Activated naive CD4-positive, alpha-beta T cell (primary cell): ENCODE results near the gene MASP2.

ENCODE experiments used
- DNase-seq, 4 experiments: peaks; one replicate each; lab custom pipeline; 2025; lab: John Stamatoyannopoulos, UW

Gene MASP2

DNA sequence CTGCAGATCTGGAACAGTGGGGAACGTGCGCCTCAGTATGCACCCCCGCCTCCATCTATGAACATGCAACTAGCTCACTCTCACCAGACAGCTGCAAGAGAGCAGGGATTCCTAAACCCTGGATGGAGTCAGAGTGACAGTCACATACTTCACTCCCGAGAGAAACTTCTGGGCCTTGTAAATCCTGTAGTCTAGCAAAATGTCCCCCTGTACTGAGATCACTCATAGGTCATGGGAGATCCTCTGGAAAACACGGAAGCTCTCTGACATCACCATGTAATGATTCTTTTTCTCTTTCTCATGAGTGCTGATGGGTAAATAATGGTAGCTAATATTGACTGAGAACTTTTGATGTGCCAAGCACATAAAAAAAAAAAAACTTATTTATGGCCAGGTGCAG, 57.9 kb downstream of the MASP2 start:
- DNase-seq: no peak

DNA sequence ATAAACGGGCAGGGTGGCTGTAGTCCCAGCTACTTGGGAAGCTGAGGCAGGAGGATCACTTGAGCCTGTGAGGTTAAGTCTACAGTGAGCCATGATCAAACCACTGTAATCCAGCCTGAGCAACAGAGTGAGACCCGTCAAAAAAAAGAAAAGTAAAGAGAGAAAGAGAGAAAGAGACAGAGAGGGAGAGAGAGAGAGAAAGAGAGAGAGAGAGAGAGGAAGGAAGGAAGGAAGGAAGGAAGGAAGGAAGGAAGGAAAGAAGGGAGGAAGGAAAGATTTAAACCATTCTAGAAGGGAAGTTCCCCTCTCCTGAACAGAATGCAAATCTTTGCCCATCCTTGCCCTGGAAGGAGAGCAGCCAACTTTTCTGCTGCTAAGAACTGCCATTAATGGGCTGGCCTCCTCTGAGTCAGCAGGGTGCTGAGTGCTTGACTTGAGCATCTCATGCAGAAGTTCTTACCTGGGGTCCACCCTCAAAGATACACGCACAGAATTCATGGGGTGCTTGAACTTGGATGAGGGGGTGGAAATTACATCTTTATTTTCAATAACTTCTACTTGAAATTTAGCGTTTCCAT, 59.1 kb downstream of the MASP2 start:
- no peak for DNase-seq

DNA sequence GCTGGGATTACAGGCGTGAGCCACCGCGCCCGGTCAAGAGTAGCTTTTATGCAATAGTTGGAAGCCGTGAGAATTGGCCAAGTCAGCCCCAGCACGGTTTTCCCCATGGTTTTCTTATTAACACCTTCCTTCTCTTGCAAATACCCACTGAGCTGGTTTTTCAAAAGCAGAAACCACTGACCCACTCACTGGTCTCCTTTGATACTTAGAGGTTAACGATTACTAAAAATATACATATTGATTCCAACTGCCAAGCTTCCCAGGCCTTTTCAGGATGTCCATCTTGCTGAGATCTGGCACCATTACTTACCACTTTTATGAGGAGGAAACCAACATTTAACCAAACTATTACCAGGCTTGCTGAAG, 60.5 kb downstream of the MASP2 start:
- DNase-seq: no peak

DNA sequence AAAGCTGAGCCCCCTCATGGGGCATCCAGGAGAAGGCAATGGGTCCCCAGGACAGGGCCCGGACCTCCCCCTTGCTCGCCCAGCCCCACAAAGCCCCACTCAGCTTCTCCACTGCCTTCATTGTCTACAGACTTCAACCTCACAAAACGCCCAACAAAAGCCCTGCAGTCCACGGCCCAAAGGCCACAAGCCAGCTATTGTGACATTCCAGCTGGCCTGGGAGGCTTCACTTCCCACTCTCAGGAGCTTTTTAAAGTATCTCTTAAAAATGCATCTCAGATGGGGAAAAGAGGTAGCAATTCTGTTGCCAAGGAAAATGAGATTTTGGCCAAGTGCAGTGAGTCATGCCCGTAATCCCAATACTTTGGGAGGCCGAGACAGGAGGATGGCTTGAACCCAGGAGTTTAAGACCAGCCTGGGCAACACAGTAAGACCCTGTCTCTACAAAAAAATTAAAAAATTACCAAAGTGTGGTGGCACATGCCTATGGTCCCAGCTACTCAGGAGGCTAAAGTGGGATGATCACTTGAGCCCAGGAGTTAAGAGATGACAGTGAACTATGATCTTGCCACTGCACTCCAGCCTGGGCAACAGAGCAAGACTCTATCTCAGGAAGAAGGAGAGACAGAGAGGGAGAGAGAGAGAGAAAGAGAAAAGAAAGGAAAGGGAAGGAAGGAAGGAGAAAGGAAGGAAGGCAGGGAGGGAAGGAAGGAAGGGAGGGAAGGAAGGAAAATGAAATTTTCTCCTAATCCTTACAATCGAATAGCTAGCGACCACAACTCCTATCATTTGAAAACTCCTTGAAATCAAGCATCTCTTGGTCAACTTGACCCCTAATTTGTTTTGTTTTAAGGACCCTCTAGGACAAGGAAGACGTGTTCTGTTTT, 66.0 kb downstream of the MASP2 start:
- DNase-seq: no peak

DNA sequence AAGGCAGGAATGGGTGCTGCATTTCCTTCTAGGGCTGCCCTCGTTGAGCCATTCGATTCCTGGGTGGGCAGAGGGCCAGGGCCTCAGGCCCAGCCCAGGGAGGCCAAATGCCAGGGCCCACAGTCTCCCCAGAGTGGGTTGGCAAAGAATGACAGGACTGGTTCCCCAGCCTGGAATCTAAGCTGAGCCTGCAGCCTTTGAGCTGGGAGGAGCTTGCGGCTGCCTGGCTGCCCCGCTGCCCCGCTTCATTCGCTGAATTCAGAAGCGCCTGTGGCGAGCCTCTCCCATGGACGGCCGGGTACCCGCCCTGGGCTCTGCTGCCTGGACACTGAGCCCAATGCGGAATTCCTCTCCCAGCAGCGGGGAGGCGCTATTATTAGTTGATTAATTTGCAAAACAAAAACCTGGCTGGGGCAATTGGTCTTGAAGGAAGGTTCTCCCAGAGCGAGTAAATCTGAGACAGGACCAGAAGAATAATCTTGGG, 66.9 kb downstream of the MASP2 start:
- DNase-seq: no peak

DNA sequence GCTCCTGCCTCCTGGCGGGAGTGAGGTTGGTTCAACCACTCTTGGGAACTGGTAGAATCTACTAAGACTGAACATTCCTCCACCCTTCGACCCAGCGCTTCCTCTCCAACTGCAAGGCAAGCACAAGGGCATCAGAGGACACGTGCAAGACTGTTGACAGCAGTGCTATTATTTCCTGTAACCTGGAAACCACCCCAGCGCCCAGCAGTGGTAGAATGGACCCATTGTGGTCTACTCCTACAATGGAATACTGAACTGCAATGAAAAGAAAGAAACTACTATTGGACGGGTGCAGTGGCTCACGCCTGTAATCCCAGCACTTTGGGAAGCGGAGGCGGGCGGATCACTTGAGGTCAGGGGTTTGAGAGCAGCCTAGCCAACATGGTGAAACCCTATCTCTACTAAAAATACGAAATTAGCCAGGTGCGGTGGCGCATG, 67.5 kb downstream of the MASP2 start:
- DNase-seq: no peak

DNA sequence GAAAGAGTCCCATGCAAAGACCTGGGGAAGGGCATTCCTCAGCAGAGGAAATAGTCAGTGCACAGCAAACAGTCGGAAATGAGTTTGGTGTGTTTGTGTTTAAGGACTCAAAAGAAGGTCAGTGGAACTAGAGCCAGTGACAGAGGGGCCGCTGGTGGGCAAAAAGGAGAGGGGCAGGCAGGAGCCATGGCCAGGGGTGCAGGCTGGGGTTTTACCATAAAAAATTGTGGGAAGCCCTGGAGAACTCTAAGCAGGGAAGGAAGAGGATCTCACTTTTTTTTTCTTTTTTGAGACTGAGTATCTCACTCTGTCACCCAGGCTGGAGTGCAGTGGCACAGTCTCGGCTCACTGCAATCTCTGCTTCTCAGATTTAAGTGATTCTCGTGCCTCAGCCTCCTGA, 68.3 kb downstream of the MASP2 start:
- no peak for DNase-seq
